Endothelial cell (in vitro differentiated cells): ENCODE measurements around the gene ZNF511. TPM values are rescaled to one million over a fixed set of nuclear protein-coding genes. Genes with fewer than 3 reads are reported as not detected.

Experiments used
- DNase-seq: peaks from one replicate; pipeline ENCODE4 v3.0.0; 2021; ENCODE audit warnings: low spot score
- H3K27ac Mint-ChIP-seq: one replicate; pipeline ENCODE4 v1.8.0; 2021; ENCODE audit warnings: mixed read lengths, inconsistent platforms; ENCODE audit not compliant: unreplicated experiment
- H3K27me3 Mint-ChIP-seq: one replicate; pipeline ENCODE4 v1.8.0; 2021; ENCODE audit warnings: mild to moderate bottlenecking, moderate library complexity, mixed read lengths, inconsistent platforms; ENCODE audit not compliant: unreplicated experiment
- H3K36me3 Mint-ChIP-seq: one replicate; pipeline ENCODE4 v1.8.0; 2021; ENCODE audit warnings: mild to moderate bottlenecking, low read depth, mixed read lengths, inconsistent platforms; ENCODE audit not compliant: unreplicated experiment
- H3K4me1 Mint-ChIP-seq: one replicate; pipeline ENCODE4 v1.8.0; 2021; ENCODE audit warnings: mild to moderate bottlenecking, mixed read lengths, inconsistent platforms; ENCODE audit not compliant: unreplicated experiment
- H3K4me3 Mint-ChIP-seq: one replicate; pipeline ENCODE4 v1.8.0; 2021; ENCODE audit warnings: mild to moderate bottlenecking, mixed read lengths, inconsistent platforms; ENCODE audit not compliant: unreplicated experiment
- H3K9me3 Mint-ChIP-seq: one replicate; pipeline ENCODE4 v1.8.0; 2021; ENCODE audit warnings: mixed read lengths, inconsistent platforms; ENCODE audit not compliant: unreplicated experiment
- total RNA-seq: library from RNA; stranded (reverse); fragmentation: NEBNext Ultra II Directional; extraction: Animal tissue kit (Norgen Biotek cat#: 25700); gene quantifications from one replicate; pipeline ENCODE4 v1.2.1, GENCODE V29; 2021; ENCODE audit not compliant: unreplicated experiment
- TF ChIP-seq, protein P1 (sequence below): fragments of 200-600 bp; sonication (generic); IDR thresholded peaks from one replicate; pipeline ENCODE4 v1.5.0; 2021; ENCODE audit warnings: antibody characterized with exemption; ENCODE audit not compliant: unreplicated experiment

Gene ZNF511
- total RNA-seq, 1 donor from 2014 or later, result 18.6 TPM

DNA sequence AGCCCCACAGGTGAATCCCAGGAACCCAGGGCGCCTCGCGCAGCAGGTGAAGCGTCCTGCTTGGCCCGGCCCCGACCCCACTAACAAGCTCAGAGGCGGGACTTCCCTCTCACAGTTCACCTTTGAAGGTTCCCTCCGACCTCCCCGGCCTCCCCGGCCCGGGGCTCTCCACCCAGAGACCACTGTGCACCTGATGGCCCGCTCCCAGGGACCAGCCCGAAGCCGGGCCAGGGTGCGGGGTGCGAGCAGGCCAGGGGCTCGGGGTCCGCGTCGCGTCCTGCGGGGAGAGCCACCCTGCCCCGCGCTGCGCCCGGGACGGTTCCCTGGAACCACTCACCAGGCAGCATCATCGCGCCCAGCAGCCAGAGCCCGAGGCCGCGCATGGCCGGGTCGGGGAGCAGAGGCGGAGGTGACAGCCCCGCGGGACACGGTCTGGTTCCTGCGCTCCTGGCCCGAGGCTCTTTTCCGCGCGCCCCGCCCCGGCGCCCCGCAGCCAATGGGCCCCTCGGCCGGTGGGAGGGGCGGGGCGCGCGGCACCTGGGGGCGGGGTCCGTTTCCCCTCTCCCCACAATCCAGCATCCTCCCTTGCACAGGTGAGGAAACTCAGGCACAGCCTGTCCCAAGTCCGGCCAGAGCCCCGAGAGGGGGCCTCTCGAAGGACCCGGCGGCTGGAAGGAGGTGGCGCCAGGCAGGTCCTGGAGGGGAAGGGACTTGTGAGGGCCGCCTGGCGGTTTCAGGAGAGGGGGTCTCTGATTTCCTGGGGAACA is 32.1 kb upstream of the ZNF511 start, which contains the start of gene ADAM8:
ADAM8 (minus strand) TSS at position 434 of the 767 bp plus-strand sequence; CDS start at position 383, 51 bp downstream.
- no peak within 1 kb of the TSS for H3K4me3 Mint-ChIP-seq
- peak; percentile 41 for DNase-seq
- no peaks in the 10 kb centered on the region for H3K36me3 Mint-ChIP-seq
- TF ChIP-seq, protein P1, sequence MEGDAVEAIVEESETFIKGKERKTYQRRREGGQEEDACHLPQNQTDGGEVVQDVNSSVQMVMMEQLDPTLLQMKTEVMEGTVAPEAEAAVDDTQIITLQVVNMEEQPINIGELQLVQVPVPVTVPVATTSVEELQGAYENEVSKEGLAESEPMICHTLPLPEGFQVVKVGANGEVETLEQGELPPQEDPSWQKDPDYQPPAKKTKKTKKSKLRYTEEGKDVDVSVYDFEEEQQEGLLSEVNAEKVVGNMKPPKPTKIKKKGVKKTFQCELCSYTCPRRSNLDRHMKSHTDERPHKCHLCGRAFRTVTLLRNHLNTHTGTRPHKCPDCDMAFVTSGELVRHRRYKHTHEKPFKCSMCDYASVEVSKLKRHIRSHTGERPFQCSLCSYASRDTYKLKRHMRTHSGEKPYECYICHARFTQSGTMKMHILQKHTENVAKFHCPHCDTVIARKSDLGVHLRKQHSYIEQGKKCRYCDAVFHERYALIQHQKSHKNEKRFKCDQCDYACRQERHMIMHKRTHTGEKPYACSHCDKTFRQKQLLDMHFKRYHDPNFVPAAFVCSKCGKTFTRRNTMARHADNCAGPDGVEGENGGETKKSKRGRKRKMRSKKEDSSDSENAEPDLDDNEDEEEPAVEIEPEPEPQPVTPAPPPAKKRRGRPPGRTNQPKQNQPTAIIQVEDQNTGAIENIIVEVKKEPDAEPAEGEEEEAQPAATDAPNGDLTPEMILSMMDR, result no peak
- no peaks in the 10 kb centered on the region for H3K9me3 Mint-ChIP-seq
- H3K4me1 Mint-ChIP-seq, result no peaks in the 10 kb centered on the region
- no peak within 1 kb of the TSS for H3K27ac Mint-ChIP-seq
- no peaks in the 10 kb centered on the region for H3K27me3 Mint-ChIP-seq

DNA sequence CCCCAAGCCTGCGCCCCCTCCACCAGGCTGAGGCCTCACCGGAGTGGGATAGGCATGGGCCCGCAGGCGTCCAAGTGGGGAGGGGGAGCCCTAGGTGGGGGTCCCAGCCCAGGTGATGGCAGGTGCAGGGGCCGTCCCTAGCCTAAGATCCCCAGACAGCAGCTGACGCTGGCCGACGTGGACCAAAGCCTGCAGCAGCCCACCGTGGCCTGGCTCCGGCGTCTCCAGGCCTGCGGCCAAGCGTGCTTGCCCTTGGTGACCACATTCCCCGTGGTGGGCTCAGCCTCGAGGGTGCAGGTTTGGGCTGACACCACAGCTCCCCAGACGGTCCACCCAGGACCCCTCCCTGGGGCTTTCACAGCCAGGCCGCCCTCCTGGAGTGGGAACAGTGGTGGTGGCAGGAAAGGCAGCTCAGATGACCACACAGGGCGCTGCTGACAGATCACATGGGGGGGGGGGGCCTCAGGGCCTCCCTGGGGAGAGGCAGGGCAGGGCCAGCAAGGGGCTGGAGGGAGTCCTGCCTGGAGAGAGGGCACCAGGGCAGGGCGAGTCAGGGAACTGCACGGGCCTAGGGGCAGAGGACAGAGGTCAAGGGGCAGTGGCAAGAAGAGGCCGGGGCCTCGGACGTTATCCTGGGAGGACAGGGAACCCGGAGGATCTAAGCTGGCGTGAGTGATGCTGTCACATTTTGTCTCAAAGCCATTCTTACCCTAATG is 31.3 kb upstream of the ZNF511 start:
- TF ChIP-seq, protein P1, result no peak
- H3K4me1 Mint-ChIP-seq, result no peaks in the 10 kb centered on the region
- H3K4me3 Mint-ChIP-seq, result no peak overlapping the region
- H3K27ac Mint-ChIP-seq, result no peak overlapping the region
- no peak for DNase-seq
- peaks cover 7% of the 10 kb centered on the region for H3K36me3 Mint-ChIP-seq
- peaks cover 2% of the 10 kb centered on the region for H3K27me3 Mint-ChIP-seq
- H3K9me3 Mint-ChIP-seq, result no peaks in the 10 kb centered on the region

DNA sequence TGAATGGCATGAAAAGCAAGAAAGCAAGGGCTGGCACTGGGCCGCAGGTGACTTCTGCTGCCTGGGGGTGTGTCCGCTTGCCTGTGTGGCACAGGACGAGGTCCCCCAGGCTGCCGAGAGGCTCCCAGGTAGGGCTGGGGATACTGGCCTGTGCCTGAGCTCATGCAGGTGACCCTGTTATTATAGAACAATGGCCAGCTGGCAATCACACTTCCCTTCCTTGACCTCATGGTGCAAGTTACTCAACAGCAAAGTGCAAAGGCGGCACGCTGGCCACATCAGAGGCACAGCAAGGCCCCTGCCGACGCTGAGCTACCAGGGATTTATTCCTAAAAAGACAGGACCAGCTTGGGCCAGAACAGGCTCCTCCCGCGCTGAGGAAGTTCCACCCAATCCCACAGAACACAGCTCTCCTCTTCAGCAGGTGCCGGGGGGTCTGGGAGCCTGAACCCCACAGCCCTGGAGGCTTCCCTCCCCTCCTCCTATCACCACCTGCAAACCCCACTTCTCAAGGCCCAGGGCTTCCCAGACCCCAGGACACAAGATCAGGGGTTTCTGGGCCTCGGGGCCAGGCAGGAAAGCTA is 30.6 kb upstream of the ZNF511 start:
- H3K4me3 Mint-ChIP-seq, result no peak overlapping the region
- H3K9me3 Mint-ChIP-seq, result no peaks in the 10 kb centered on the region
- DNase-seq, result no peak
- peaks cover 4% of the 10 kb centered on the region for H3K27me3 Mint-ChIP-seq
- peaks cover 7% of the 10 kb centered on the region for H3K36me3 Mint-ChIP-seq
- H3K27ac Mint-ChIP-seq, result no peak overlapping the region
- no peaks in the 10 kb centered on the region for H3K4me1 Mint-ChIP-seq
- TF ChIP-seq, protein P1, result no peak

DNA sequence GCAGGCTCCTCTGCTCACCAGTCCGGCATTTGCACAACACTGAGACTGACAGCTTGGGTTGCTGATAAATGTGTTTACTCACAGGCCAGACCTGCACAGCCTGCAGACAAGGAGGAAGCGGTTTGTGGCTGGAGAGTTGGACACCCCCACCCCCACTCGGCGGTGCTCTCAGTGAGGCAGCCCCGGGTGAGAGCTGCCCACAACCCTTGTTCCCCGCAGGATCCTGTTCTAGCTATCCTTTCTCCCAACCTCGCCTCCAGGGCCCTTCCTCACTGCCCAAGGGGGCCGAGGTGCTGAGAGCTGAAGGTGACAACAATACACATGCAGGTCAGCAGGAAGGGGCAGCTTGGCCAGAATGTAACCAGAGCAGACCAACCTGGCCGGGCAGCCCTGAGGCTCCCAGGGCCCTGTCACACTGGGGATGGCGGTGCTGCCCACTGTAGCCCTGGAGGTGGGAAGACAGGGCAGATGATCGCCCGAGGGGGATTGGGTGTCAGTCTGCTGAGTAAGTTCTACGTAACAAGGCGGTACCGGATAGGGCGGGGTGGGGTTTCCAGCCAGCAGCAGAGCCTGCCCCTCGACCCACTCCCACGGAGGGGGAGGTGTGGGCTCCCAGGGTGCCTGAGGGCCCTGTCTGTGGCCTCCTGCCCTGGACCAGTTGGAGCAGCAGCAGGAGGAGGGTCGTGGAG is 30.0 kb upstream of the ZNF511 start:
- DNase-seq, result no peak
- H3K4me3 Mint-ChIP-seq, result no peak overlapping the region
- H3K4me1 Mint-ChIP-seq, result no peaks in the 10 kb centered on the region
- no peaks in the 10 kb centered on the region for H3K9me3 Mint-ChIP-seq
- H3K36me3 Mint-ChIP-seq, result peaks cover 9% of the 10 kb centered on the region
- peaks cover 4% of the 10 kb centered on the region for H3K27me3 Mint-ChIP-seq
- no peak overlapping the region for H3K27ac Mint-ChIP-seq
- TF ChIP-seq, protein P1, result no peak
